Measurements from ENCODE around the gene MOB3B.

DNA sequence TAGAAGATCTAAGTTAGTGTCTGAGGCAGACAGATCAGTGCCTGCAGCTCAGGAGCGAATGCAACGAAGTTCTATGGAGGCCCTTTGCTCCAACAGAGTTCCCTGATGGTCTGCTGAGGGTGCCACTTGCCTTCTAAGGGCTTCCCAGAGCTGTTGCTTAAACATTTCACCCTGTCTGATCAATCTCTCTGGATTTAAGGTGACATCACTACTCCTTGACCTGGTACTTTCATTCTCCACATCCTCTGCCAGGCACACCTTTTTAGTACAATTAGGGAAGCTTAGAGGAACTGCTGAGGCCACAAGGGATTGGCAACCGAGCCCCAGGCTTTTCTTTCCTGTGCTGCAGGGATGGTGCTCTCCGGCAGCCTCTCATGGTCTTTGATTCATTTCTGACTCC is 99.7 kb downstream of the MOB3B start:
- TF ChIP-seq CTCF (IDR thresholded peaks at IDR 0.05) (no peak), POLR2A (IDR thresholded peaks at IDR 0.05) (no peak), POLR2AphosphoS5 (IDR thresholded peaks at IDR 0.05) (no peak)
